Endothelial cell of umbilical vein (primary cell): Measurements from ENCODE around the gene CDK19. TPM values are rescaled to one million over a fixed set of nuclear protein-coding genes. Genes with fewer than 3 reads are reported as not detected.

ENCODE experiments used
- BruUV-seq: library from RNA; stranded (reverse); fragments of 400-500 nt; replicated peaks from 2 replicates; lab custom pipeline; 2021; lab: Mats Ljungman, UMichigan
- CTCF ChIA-PET: fragments of 300-600, 350-600 bp; sonication (Branson Sonifier 250); formaldehyde crosslinking; loops from one replicate; lab custom pipeline; 2021; ENCODE audit warnings: antibody characterized with exemption, inconsistent platforms; lab: Charles Lee
- POLR2A ChIA-PET: fragments of 300-600, 350-600 bp; sonication (Branson Sonifier 250); formaldehyde crosslinking; loops from one replicate; lab custom pipeline; 2021; ENCODE audit warnings: antibody characterized with exemption, inconsistent platforms; lab: Charles Lee
- DNase-seq: peaks from one replicate; pipeline ENCODE4 v3.0.0-alpha.2; 2011; ENCODE audit warnings: low read depth, low spot score
- FAIRE-seq: peaks from 2 replicates; lab custom pipeline; 2011; peaks lifted over from hg19 to GRCh38; lab: Jason Lieb, UNC
- H2AFZ ChIP-seq: 2 replicates; pipeline ENCODE4 v1.6.0; 2012; ENCODE audit warnings: low read depth, low read length, control low read depth, inconsistent platforms
- H3K27ac ChIP-seq: 2 replicates; pipeline ENCODE4 v1.5.1; 2011; ENCODE audit warnings: low read depth, mild to moderate bottlenecking, control low read depth, low read length, moderate library complexity; ENCODE audit not compliant: insufficient read depth
- H3K27me3 ChIP-seq, 2 experiments: 2 replicates each; pipeline versions ENCODE4 v1.6.0 to v1.6.1; 2011; ENCODE audit warnings: low read length in 2 of 2, mixed read lengths in 1 of 2; ENCODE audit not compliant: control insufficient read depth in 2 of 2, insufficient read depth in 2 of 2
- H3K36me3 ChIP-seq, 2 experiments: 2 replicates in 1 of 2; 3 replicates in 1 of 2; pipeline ENCODE4 v1.5.1; 2011; ENCODE audit warnings: low read length in 2 of 2, mild to moderate bottlenecking in 1 of 2, moderate library complexity in 1 of 2; ENCODE audit not compliant: control insufficient read depth in 2 of 2, insufficient read depth in 2 of 2; ENCODE audit errors: extremely low read depth in 1 of 2
- H3K4me1 ChIP-seq: 3 replicates; pipeline ENCODE4 v1.5.1; 2011; ENCODE audit warnings: mild to moderate bottlenecking, low read length; ENCODE audit not compliant: control insufficient read depth, insufficient read depth; ENCODE audit errors: extremely low read depth
- H3K4me2 ChIP-seq: 2 replicates; pipeline ENCODE4 v1.6.1; 2011; ENCODE audit warnings: low read length, control low read depth, mixed read lengths; ENCODE audit not compliant: insufficient read depth
- H3K4me3 ChIP-seq, 3 experiments: fragments of 200-600 bp in 1 of 3; sonication (generic), shearing (Covaris generic) in 1 of 3; replicated peaks in 1 of 3; 2 replicates each; pipeline ENCODE4 v1.5.1; 2011 to 2016; ENCODE audit warnings: control low read depth in 3 of 3, low read length in 3 of 3, mild to moderate bottlenecking in 2 of 3, inconsistent platforms in 1 of 3, low read depth in 1 of 3, moderate library complexity in 1 of 3; ENCODE audit not compliant: insufficient read depth in 1 of 3
- H3K79me2 ChIP-seq: 2 replicates; pipeline ENCODE4 v1.6.0; 2012; ENCODE audit warnings: low read length, inconsistent platforms; ENCODE audit not compliant: control insufficient read depth, insufficient read depth
- H3K9ac ChIP-seq: replicated peaks from 2 replicates; pipeline ENCODE3; 2011; ENCODE audit warnings: low read length, control low read depth; ENCODE audit not compliant: insufficient read depth; ENCODE audit errors: extremely low read depth
- H3K9me1 ChIP-seq: replicated peaks from 3 replicates; pipeline ENCODE4 v1.6.0; 2011; ENCODE audit warnings: mild to moderate bottlenecking, low read length; ENCODE audit not compliant: control insufficient read depth, insufficient read depth; ENCODE audit errors: extremely low read depth
- H3K9me3 ChIP-seq: replicated peaks from 2 replicates; pipeline ENCODE4 v1.5.1; 2012; ENCODE audit warnings: low read length, inconsistent platforms; ENCODE audit not compliant: control insufficient read depth, insufficient read depth
- H4K20me1 ChIP-seq: replicated peaks from 2 replicates; pipeline ENCODE3; 2011; ENCODE audit warnings: mild to moderate bottlenecking, low read length; ENCODE audit not compliant: control insufficient read depth, insufficient read depth; ENCODE audit errors: extremely low read depth
- CTCF ChIP-seq, 2 donors: IDR thresholded peaks; 1 replicate in 1 of 2; 2 replicates in 1 of 2; pipeline ENCODE4 v1.5.1; 2011; ENCODE audit warnings: low read length in 2 of 2, mild to moderate bottlenecking in 2 of 2, moderate library complexity in 2 of 2, control low read depth in 1 of 2, inconsistent platforms in 1 of 2, low read depth in 1 of 2; ENCODE audit not compliant: insufficient read depth in 1 of 2; ENCODE audit errors: extremely low read depth in 1 of 2
- EZH2 ChIP-seq: IDR thresholded peaks from 2 replicates; pipeline ENCODE4 v1.6.1; 2012; ENCODE audit warnings: borderline replicate concordance, low read depth, mild to moderate bottlenecking, moderate library complexity, low read length, inconsistent platforms; ENCODE audit not compliant: severe bottlenecking
- FOS ChIP-seq: IDR thresholded peaks from 2 replicates; pipeline ENCODE4 v1.6.1; 2011; ENCODE audit warnings: mild to moderate bottlenecking, low read length, moderate library complexity, borderline replicate concordance; ENCODE audit not compliant: insufficient read depth
- GATA2 ChIP-seq: IDR thresholded peaks from 2 replicates; pipeline ENCODE4 v1.7.0; 2011; ENCODE audit warnings: low read depth, mild to moderate bottlenecking, moderate library complexity, mixed read lengths, low read length; ENCODE audit not compliant: insufficient read length, insufficient read depth
- JUN ChIP-seq: IDR thresholded peaks from 2 replicates; pipeline ENCODE4 v1.6.1; 2011; ENCODE audit warnings: borderline replicate concordance, low read depth; ENCODE audit not compliant: insufficient read length, insufficient read depth
- MAX ChIP-seq: IDR thresholded peaks from 2 replicates; pipeline ENCODE4 v1.6.1; 2011; ENCODE audit not compliant: insufficient read depth, insufficient read length
- MYC ChIP-seq: IDR thresholded peaks from one replicate; pipeline ENCODE4 v1.6.1; 2011; ENCODE audit warnings: mild to moderate bottlenecking, low read depth, low read length
- POLR2A ChIP-seq: IDR thresholded peaks from 2 replicates; pipeline ENCODE4 v1.6.1; 2012; ENCODE audit warnings: low read depth, mild to moderate bottlenecking, control low read depth, low read length
- POLR2AphosphoS5 ChIP-seq: IDR thresholded peaks from 2 replicates; pipeline ENCODE4 v1.6.1; 2012; ENCODE audit warnings: low read depth, mild to moderate bottlenecking, control low read depth, low read length, moderate library complexity; ENCODE audit not compliant: insufficient read depth
- dilution Hi-C: fragments of 300-500 bp; cut with MboI; formaldehyde crosslinking; loops from one replicate; pipeline ENCODE4 v1.15.0; 2019; ENCODE audit warnings: low sequenced_read_pairs; ENCODE audit not compliant: extremely low pct_ligation_motif_present
- intact Hi-C: fragments of 100-400 bp; cut with micrococcal nuclease; formaldehyde crosslinking; loops from one replicate; pipeline ENCODE4 v1.10.0; 2022
- polyA plus RNA-seq, 4 experiments: library from polyadenylated mRNA; depleted of rRNA in 3 of 4; stranded (reverse) in 3 of 4; unstranded in 1 of 4; fragments of >200 nt; gene quantifications; 2 replicates each; pipeline versions ENCODE4 v1.2.1 to v1.2.3, GENCODE V29; 2011 to 2012; ENCODE audit warnings: missing spikeins in 1 of 4
- total RNA-seq: library from RNA; stranded (reverse); gene quantifications from 2 replicates; pipeline ENCODE4 v1.2.3, GENCODE V29; 2021

The CDK19 gene
- total and polyA plus RNA-seq, 2 donors (not counting 3 experiments of a cell fraction or from before 2014, with no cell fraction given): 4.6 to 12.1 TPM

- H3K27me3 ChIP-seq: peaks cover 0 to 7% of the 10 kb centered on the region in 2 experiments
- no peak overlapping the region for H3K27ac ChIP-seq
- H3K79me2 ChIP-seq: no peaks in the 10 kb centered on the region
- POLR2A ChIA-PET: no interaction called here
- no TSS peak for BruUV-seq
- no peaks in the 10 kb centered on the region for H3K9me3 ChIP-seq
- no peak overlapping the region for H3K9ac ChIP-seq
- dilution Hi-C loops (no loop called here), intact Hi-C loops (no loop called here)
- no peak overlapping the region for H3K4me3 ChIP-seq
- FAIRE-seq (no peak), DNase-seq (no peak)
- H2AFZ ChIP-seq: no peak overlapping the region
- H3K36me3 ChIP-seq: no peaks in the 10 kb centered on the region
- CTCF ChIA-PET: no interaction called here
- TF ChIP-seq CTCF (IDR thresholded peaks at IDR 0.05; ENCODE audit: extremely low read depth in 1 of 2, insufficient read depth in 1 of 2, low read depth in 1 of 2, low read length in 2 of 2) (no peak), EZH2 (no peak), JUN (no peak), GATA2 (no peak), POLR2A (no peak), MYC (no peak), POLR2AphosphoS5 (no peak), FOS (no peak), MAX (no peak)
- no peak overlapping the region for H3K4me2 ChIP-seq
- H3K4me1 ChIP-seq: peaks cover 9% of the 10 kb centered on the region
- H3K9me1 ChIP-seq: no peaks in the 10 kb centered on the region
- H4K20me1 ChIP-seq: no peaks in the 10 kb centered on the region
These were observed 125.9 kb downstream of the CDK19 start for GRCh38 chr6:110689275-110689935.
